CD1c-positive myeloid dendritic cell (primary cell): Measurements from ENCODE around the gene TBC1D21.

ENCODE experiments used
- DNase-seq: peaks from one replicate; pipeline ENCODE4 v3.0.0-alpha.2; 2016; ENCODE audit errors: extremely low spot score

Gene TBC1D21

GRCh38 chr15:73862276-73862675 lies 11.1 kb upstream of the TBC1D21 start:
- no peak for DNase-seq

DNA sequence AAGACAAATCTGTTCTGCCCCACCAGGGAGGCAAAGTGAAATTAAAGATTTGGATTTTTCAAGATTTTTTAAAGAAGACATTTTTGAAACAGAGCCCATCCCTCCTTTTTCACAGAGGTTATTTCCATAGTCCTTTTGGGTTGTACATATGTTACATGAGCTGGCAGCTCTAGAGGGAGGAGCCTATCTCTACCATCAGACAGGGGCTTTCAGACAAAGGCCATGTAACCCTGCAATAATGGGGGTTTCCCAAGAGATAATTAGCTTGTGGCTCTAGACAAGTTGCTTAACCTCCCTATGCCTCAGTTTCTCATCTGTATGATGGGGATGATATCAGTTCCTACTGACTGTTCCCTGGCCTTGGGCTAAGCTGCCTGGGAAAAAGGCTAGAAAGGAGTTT lies 8.0 kb upstream of the TBC1D21 start:
- no peak for DNase-seq

DNA sequence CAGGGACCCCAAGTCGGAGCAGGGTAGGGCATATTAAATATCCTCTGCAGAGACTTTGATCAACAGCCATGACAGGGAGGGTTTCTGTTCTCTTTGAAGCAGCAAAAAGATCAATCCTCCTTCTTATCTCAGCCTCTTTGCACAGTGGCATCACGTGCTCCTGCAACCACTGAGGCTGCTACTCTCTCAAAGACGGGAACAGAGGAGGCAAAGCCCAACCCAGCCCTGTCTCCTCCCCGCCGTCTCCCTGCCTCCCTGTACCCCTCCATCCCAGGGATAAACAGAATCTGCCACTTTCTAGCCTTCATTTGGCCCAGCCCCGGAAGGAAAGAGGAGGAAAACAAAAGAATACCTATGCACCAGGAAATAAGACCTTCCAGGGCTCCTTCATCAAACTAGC lies 7.5 kb upstream of the TBC1D21 start:
- DNase-seq = no peak

DNA sequence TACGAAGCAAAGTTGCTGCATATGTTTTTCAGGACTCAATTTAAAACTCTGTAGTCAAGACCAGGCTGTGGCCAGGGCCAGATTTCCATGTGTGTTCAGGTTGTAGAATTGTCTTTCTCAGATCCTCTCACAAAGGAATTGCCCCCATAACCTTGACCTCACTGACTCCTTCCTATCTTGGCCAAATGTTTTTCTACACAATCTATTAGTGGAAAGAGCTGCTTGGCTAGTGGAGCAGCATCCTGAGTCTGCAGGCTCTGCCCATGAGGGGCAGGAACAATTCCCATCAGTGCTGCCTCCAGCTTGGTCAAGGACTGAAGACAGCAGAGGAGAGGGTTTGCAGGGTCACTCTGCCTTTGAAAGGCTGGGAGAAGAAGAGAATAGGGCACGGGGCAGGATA lies 6.9 kb upstream of the TBC1D21 start:
- DNase-seq = no peak

- DNase-seq = no peak
These were observed 6.4 kb upstream of the TBC1D21 start for GRCh38 chr15:73866881-73867410.

GRCh38 chr15:73867426-73867825 lies 5.9 kb upstream of the TBC1D21 start:
- no peak for DNase-seq

GRCh38 chr15:73867956-73868355 lies 5.4 kb upstream of the TBC1D21 start:
- no peak for DNase-seq

DNA sequence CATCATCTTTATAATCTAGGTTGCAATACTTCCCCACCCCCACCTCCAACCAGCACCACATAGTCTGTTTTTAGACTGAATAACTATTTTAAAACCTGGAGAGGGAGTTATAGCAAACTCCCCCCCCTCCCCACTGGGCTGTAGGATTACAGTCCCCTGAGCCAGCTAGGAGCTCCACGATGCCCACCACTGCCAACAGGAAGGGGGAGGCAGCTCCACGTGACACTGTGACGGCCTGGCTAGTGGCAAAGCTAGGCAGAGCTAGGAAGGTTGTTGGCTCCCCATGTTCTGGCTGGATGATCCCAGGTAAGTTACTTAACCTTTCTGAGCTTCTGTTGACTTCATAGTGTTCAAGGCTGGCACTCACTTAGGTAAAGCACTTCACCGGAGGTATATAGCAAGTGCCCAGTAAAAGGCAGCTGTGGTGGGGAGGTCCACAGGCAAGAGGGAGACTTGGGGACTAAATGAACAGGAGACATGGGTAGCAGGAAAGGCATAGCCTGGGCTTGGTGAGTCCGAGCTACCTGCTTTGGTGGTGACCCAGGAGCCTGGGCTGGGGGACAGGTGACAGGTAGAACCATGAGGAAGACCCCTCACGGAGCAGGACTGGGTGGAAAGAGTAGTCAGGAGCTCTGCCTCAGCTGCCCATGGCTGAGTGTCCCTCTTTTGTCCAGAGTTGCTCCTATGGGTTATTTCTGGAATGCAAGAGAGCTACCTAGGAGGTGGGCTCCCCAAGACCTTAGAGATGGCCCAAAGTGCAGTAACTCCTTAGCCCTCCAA lies 4.0 kb upstream of the TBC1D21 start:
- no peak for DNase-seq

DNA sequence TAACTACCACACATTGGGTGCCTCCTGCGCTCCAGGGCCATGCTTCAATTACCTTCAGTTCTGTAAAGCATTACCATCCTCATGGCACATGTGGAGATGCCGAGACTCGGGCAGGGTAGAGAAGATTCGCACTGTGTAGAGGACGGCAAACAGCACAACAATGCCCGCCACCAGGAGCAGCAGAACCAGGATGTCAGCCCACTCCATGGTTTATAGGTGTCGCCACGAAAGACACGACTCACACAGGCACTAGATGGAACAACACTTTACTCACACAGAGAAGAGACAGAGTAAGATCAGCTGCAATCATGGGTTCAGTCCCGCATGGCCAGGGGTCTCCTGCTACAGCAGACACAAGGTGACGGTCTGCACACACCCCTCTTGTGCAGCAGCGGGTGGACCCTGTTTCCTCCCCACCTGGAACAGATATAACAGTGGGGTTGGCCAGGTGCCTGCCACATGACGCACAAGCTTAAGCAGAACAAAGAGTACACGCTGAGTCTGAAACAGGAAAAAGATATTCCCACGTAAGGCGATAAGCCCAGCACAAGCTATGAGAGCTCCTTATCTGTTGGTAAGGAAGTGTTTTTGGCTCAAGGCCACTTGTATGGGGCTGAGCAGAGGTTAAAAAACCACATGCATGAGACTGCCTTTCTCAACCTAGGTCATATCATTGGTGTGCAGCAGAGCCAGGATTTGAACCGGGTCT lies 2.5 kb upstream of the TBC1D21 start:
- DNase-seq = no peak

DNA sequence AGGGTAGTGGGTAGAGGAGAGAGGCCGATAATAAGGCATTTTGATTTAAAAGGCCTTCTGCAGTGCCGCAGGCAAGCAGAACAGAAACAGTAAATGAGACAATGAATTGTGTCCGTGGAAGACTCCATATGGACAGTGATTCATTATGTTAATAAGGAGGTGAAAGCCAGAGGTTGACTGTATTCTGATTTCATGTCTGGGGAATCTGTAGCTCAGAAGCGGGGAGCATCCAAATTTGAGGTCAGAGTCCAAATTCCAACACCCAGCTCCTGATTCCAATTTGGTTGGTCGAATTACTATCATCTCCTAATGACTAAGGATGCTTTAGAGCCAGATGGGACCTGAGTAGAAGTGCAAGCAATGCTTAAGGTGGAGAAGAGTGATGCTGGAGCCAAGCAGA lies 1.0 kb upstream of the TBC1D21 start:
- no peak for DNase-seq

DNA sequence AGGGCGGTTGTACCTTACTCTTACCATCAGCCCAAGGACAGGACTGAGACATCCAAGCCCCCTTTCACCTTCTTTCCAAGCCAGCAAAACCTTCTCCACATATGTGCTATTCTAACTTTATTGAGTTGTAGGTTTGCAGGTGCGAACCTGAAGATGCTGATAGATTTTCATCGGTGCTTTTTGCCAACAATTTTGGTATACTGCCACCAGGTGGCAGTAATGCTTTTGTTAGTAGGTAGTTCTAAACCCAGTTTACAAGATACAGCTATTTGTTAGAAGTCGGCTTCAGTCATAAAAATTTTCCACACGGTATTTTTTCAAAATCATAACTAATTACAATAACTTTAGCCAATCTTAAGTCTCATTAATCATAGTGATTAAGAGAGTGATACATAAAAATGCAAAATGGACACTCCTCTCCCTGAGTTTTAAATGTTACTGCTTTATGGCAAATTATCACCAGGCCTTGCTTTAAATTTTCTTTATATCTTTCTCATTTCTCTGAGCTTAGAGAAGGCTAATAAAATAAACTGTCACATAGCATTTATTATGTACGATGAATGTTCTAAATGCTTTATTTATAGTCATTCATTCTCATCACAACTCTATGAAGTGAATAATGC lies 636 bp downstream of the TBC1D21 start:
- peak; percentile 56 for DNase-seq

- no peak for DNase-seq
These were observed 6.1 kb downstream of the TBC1D21 start for GRCh38 chr15:73879426-73879825.

DNA sequence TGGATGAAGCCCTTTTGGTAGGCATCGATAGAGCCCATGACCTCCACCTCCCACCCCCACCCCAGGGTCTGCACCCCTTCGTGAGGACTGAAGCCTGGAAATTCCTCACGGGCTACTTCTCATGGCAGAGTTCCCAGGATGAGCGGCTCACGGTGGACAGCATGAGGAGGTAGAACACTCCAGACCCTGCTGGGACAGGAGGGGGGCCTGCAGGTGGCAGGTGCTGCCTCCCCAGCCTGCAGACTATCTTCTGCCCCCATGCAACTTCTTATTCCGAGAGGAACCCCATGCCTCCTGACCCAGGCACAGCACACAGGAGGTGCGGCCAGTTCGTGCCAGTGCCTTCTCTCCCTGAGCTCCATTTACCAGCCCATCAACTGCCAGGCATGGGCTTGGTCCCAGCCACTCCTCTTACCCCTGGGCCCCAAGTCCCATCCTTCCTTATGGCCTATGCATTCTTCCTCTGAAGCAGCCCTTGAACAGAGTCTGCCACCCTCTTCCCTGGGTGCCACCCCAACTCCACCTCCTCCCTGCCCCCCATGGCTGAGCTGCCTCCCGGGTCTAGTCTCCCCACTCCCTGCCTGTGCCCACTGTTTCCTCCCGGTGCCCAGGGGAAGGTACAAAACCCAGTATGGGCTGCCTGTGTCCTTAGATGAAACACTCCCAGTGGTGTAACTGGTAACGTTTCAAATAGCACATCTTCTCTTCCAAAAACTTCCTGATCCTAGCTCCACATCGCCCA lies 8.4 kb downstream of the TBC1D21 start:
- DNase-seq = no peak

GRCh38 chr15:73882761-73883419 lies 9.5 kb downstream of the TBC1D21 start:
- DNase-seq = no peak

DNA sequence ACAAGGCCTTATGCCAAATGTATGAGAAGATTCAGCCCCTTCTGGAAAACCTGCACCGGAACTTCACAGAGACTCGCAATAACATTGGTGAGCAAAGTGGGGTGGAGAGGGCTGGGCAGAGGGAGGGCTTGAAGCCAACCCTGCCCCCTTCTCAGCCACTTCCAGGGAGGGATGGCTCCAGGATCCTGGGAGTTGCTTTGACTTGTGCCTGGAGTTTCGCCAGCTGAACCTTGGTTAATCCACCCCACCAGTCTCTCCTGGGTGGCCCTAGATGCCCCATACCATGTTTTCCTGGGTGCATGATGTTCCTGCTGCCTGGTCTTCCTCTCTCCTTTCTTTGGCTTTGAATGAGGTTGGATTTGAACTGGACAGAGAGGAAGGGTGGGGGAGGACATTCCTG lies 10.8 kb downstream of the TBC1D21 start:
- DNase-seq = no peak

- DNase-seq = no peak
These were observed 12.8 kb downstream of the TBC1D21 start for GRCh38 chr15:73885954-73886700.

DNA sequence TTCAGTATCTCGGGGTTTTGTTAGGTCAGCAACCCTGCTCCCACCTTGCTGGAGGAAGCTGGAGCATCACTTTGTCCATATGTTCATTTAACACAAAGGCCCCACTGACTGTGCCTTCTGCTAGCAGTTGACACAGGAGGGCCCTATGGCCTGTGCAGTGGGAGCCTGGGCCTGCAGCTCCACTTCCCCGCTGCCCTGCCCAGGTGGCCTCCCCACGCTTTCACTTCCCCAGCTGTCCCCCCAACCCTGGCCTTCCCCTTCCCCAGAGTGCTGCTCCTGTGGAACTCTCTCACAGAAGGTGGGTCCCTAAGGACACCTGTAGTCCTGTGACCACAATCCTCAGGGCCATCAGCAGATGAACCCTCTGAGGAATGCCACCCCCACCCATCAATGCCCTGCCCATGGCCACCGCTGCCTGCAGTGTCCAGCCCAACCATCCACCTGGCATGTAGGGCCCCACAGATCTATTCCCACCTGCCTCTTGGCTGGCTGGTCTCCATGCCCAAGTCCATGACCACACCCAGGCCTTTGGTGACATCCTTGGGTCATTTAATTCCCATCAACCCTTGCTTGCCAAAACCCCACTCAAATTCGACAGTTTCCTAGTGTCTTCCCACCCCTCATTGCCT lies 13.5 kb downstream of the TBC1D21 start:
- DNase-seq = no peak

DNA sequence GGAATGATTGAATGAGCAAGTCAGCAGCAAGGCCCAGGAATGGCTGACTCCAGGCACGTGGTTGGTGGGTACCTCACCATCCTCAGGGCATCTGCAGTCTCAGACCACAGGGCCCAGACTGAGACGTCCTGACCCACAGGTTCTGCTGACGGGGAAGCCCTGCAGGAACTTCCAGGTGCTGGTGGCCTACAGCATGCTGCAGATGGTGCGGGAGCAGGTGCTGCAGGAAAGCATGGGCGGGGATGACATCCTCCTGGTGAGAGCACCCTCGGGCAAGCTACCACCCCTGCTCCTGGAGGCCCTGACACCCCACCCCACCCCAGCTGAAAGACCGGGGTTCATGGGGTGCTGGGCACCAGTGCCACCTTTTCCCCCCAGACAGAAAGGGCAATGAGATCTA lies 14.1 kb downstream of the TBC1D21 start:
- no peak for DNase-seq

DNA sequence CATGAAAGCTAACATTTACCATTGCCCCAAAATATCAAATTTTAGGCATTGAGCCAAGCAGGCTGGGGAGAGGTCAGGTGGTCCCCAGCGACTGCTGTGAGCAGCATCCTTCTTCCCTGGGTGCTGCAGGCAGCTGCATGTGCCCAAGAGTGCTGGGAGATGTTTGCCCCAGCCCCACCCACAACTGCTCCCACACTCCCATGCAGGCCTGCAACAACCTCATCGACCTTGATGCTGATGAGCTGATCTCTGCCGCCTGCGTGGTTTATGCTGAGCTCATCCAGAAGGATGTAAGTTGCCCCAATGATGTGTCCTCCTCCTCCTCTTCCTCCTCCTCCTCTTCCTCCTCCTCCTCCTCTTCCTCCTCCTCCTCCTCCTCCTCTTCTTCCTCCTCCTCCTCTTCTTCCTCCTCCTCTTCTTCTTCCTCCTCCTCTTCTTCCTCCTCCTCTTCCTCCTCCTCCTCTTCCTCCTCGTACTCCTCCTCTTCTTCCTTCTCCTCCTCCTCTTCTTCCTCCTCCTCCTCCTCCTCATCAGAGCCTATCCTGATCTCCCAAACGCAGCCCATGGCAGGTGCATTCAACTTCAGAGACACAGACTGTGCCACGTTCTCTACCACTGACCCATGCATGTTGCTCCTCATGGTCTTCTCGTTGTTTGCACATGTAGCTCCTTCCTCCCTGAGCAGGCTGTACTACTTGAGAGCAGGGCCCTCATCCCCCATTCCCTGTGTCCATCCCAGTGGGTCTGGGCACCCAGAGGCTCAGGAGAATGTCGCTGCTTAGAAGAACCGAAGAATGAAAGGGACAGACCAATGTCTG lies 15.1 kb downstream of the TBC1D21 start:
- DNase-seq = no peak
